DOHH2 (cell line): ENCODE measurements around the gene SGPP1.
A peak's percentile ranks its signal among the peaks of the same experiment; 100 is the strongest.

Experiments
- H3F3A ChIP-seq: fragments of 200-600 bp; sonication (generic), shearing (Covaris generic); 2 replicates; pipeline ENCODE4 v1.6.0; 2016; ENCODE audit warnings: antibody characterized with exemption, mild to moderate bottlenecking; ENCODE audit not compliant: control insufficient read depth, insufficient read depth
- H3K27ac ChIP-seq: fragments of 200-600 bp; sonication (generic); 2 replicates; pipeline ENCODE4 v1.5.1; 2014; ENCODE audit warnings: low read depth, mild to moderate bottlenecking, low read length, moderate library complexity
- H3K27me3 ChIP-seq: fragments of 200-600 bp; sonication (generic); 2 replicates; pipeline ENCODE4 v1.6.1; 2014; ENCODE audit warnings: mild to moderate bottlenecking, low read length, mixed read lengths; ENCODE audit not compliant: control insufficient read depth
- H3K36me3 ChIP-seq: fragments of 200-600 bp; sonication (generic); 2 replicates; pipeline ENCODE4 v1.6.1; 2014; ENCODE audit warnings: mild to moderate bottlenecking, low read length, moderate library complexity, mixed read lengths; ENCODE audit not compliant: control insufficient read depth
- H3K4me1 ChIP-seq: fragments of 200-600 bp; sonication (generic); 2 replicates; pipeline ENCODE4 v1.6.1; 2014; ENCODE audit warnings: mild to moderate bottlenecking, low read length, mixed read lengths; ENCODE audit not compliant: control insufficient read depth
- H3K4me2 ChIP-seq: fragments of 200-600 bp; sonication (generic); 2 replicates; pipeline ENCODE4 v1.6.0; 2014; ENCODE audit warnings: mild to moderate bottlenecking, low read length, moderate library complexity
- H3K4me3 ChIP-seq: fragments of 200-600 bp; sonication (generic); 2 replicates; pipeline ENCODE4 v1.5.1; 2014; ENCODE audit warnings: mild to moderate bottlenecking, low read length, mixed read lengths
- H3K79me2 ChIP-seq: fragments of 200-600 bp; sonication (generic); 2 replicates; pipeline ENCODE4 v1.6.1; 2014; ENCODE audit warnings: mild to moderate bottlenecking, low read length, mixed read lengths; ENCODE audit not compliant: control insufficient read depth
- H3K9me2 ChIP-seq: fragments of 200-600 bp; sonication (generic); replicated peaks from 2 replicates; pipeline ENCODE4 v1.6.1; 2014; ENCODE audit warnings: mild to moderate bottlenecking, low read length, mixed read lengths; ENCODE audit not compliant: control insufficient read depth
- H3K9me3 ChIP-seq: fragments of 200-600 bp; sonication (generic); 2 replicates; pipeline ENCODE4 v1.6.1; 2014; ENCODE audit warnings: antibody characterized with exemption, low read length, mixed read lengths; ENCODE audit not compliant: control insufficient read depth, insufficient read depth
- H4K20me1 ChIP-seq: fragments of 200-600 bp; sonication (generic); 2 replicates; pipeline ENCODE4 v1.6.0; 2014; ENCODE audit warnings: low read depth, mild to moderate bottlenecking, antibody characterized with exemption, low read length, moderate library complexity; ENCODE audit not compliant: control insufficient read depth, insufficient read depth
- CTCF ChIP-seq: fragments of 200-600 bp; sonication (generic); IDR thresholded peaks from one replicate; pipeline ENCODE4 v1.5.1; 2014; ENCODE audit warnings: antibody characterized with exemption, mild to moderate bottlenecking, low read depth, low read length; ENCODE audit not compliant: poor library complexity, severe bottlenecking
- EZH2phosphoT487 ChIP-seq: fragments of 200-600 bp; sonication (generic); IDR thresholded peaks from 2 replicates; pipeline ENCODE4 v1.6.1; 2017; ENCODE audit warnings: borderline replicate concordance, mild to moderate bottlenecking, antibody characterized with exemption, low read length, moderate library complexity, mixed read lengths

Gene SGPP1

GRCh38 chr14:63727736-63728728 is at the start of gene SGPP1:
SGPP1 (minus strand) TSS chr14:63728065; CDS start chr14:63727944, 121 bp downstream.
- Histone ChIP-seq H3K36me3 (peaks cover 41% of the 10 kb centered on the region), H4K20me1 (no peaks in the 10 kb centered on the region), H3K27me3 (no peaks in the 10 kb centered on the region), H3K27ac (peak within 1 kb of the TSS; percentile 91), H3F3A (peaks cover 21% of the 10 kb centered on the region), H3K79me2 (peaks cover 54% of the 10 kb centered on the region), H3K9me3 (no peaks in the 10 kb centered on the region), H3K9me2 (no peaks in the 10 kb centered on the region), H3K4me3 (peak within 1 kb of the TSS; percentile 98), H3K4me1 (peaks cover 45% of the 10 kb centered on the region), H3K4me2 (peak within 1 kb of the TSS; percentile 85)
- TF ChIP-seq EZH2phosphoT487 (no peak), CTCF (peak; percentile 54)

- Histone ChIP-seq H3K4me1 (peaks cover 15% of the 10 kb centered on the region), H4K20me1 (no peaks in the 10 kb centered on the region), H3K36me3 (no peaks in the 10 kb centered on the region), H3K9me3 (no peaks in the 10 kb centered on the region), H3K27me3 (no peaks in the 10 kb centered on the region), H3K79me2 (no peaks in the 10 kb centered on the region), H3K27ac (no peak overlapping the region), H3K4me3 (no peak overlapping the region), H3F3A (no peaks in the 10 kb centered on the region), H3K9me2 (no peaks in the 10 kb centered on the region), H3K4me2 (no peak overlapping the region)
- TF ChIP-seq CTCF (no peak), EZH2phosphoT487 (no peak)
Measured at GRCh38 chr14:63777024-63777423, 49.2 kb upstream of the SGPP1 start.

GRCh38 chr14:63773504-63773903 is 45.6 kb upstream of the SGPP1 start:
- Histone ChIP-seq H3K27me3 (no peaks in the 10 kb centered on the region), H3K79me2 (no peaks in the 10 kb centered on the region), H3K4me2 (no peak overlapping the region), H3K9me2 (no peaks in the 10 kb centered on the region), H4K20me1 (no peaks in the 10 kb centered on the region), H3K4me1 (peaks cover 20% of the 10 kb centered on the region), H3K9me3 (no peaks in the 10 kb centered on the region), H3K27ac (no peak overlapping the region), H3K4me3 (no peak overlapping the region), H3K36me3 (no peaks in the 10 kb centered on the region), H3F3A (no peaks in the 10 kb centered on the region)
- TF ChIP-seq EZH2phosphoT487 (no peak), CTCF (no peak)
